ENCODE measurements around the gene S100A16. TPM values are rescaled to one million over a fixed set of nuclear protein-coding genes. Genes with fewer than 3 reads are reported as not detected.

S100A16 gene
- total RNA-seq, 3 donors from 2014 or later = 52.0 to 154 (median 102) TPM

- peak overlapping the region; percentile 96 to 97 for H3K27ac ChIP-seq
- intact Hi-C loops (cut with DNase I; ENCODE audit: low total_unique reads) = loop anchor here (10.0 kb wide), 1 partner anchor 54 kb away; no protein-coding TSS in a partner anchor
- H3K27me3 ChIP-seq = no peaks in the 10 kb centered on the region
- no peak for TF ChIP-seq POLR2A (IDR thresholded peaks at IDR 0.05)
- no peak for TF ChIP-seq POLR2AphosphoS5 (IDR thresholded peaks at IDR 0.05)
- TF ChIP-seq CTCF (IDR thresholded peaks at IDR 0.05) = no peak
- no peaks in the 10 kb centered on the region for H3K36me3 ChIP-seq
- no peak for DNase-seq (ENCODE audit: low spot score in 2 of 2)
- H3K4me1 ChIP-seq = peaks cover 0 to 3% of the 10 kb centered on the region in 2 donors
- peak overlapping the region in 2 of 3 donors; percentile 35 to 74 for H3K4me3 ChIP-seq
- no peaks in the 10 kb centered on the region for H3K9me3 ChIP-seq
Observed at GRCh38 chr1:153628638-153629342, 15.9 kb upstream of the S100A16 start.

GRCh38 chr1:153627715-153628626, 15.0 kb upstream of the S100A16 start, which contains the start of gene S100A1:
Gene S100A1, plus strand, starts transcription at chr1:153628434. Its CDS starts 2,088 bp downstream, at chr1:153630522.
- no peaks in the 10 kb centered on the region for H3K36me3 ChIP-seq
- peak; percentile 68 to 73 for DNase-seq (ENCODE audit: low spot score in 2 of 2)
- peak in 2 of 3 donors; percentile 12 to 43 for TF ChIP-seq CTCF (IDR thresholded peaks at IDR 0.05)
- no peak for TF ChIP-seq POLR2AphosphoS5 (IDR thresholded peaks at IDR 0.05)
- no peak for TF ChIP-seq POLR2A (IDR thresholded peaks at IDR 0.05)
- H3K4me1 ChIP-seq = peaks cover 0 to 3% of the 10 kb centered on the region in 2 donors
- H3K4me3 ChIP-seq = peak within 1 kb of the TSS; percentile 56 to 74 (median 61)
- intact Hi-C loops (cut with DNase I; ENCODE audit: low total_unique reads) = loop anchor here (10.0 kb wide), 1 partner anchor 53 kb away; no protein-coding TSS in a partner anchor
- peak within 1 kb of the TSS; percentile 96 to 97 for H3K27ac ChIP-seq
- no peaks in the 10 kb centered on the region for H3K27me3 ChIP-seq
- H3K9me3 ChIP-seq = no peaks in the 10 kb centered on the region

GRCh38 chr1:153626904-153627714, 14.2 kb upstream of the S100A16 start, which contains the start of gene S100A13:
Gene S100A13, minus strand, starts transcription at chr1:153627505. Its CDS starts 1,033 bp downstream, at chr1:153626472.
- DNase-seq (ENCODE audit: low spot score in 2 of 2) = peak; percentile 70 to 74
- H3K27me3 ChIP-seq = no peaks in the 10 kb centered on the region
- intact Hi-C loops (cut with DNase I; ENCODE audit: low total_unique reads) = loop anchor here (10.0 kb wide), 1 partner anchor 52 kb away; no protein-coding TSS in a partner anchor
- H3K9me3 ChIP-seq = no peaks in the 10 kb centered on the region
- TF ChIP-seq POLR2AphosphoS5 (IDR thresholded peaks at IDR 0.05) = peak; percentile 75 to 93 (median 78)
- TF ChIP-seq CTCF (IDR thresholded peaks at IDR 0.05) = peak in 1 of 3 donors; percentile 51
- peak; percentile 65 for TF ChIP-seq POLR2A (IDR thresholded peaks at IDR 0.05)
- peak within 1 kb of the TSS; percentile 96 to 97 for H3K27ac ChIP-seq
- H3K4me1 ChIP-seq = peaks cover 0 to 3% of the 10 kb centered on the region in 2 donors
- H3K36me3 ChIP-seq = no peaks in the 10 kb centered on the region
- H3K4me3 ChIP-seq = peak within 1 kb of the TSS; percentile 56 to 74 (median 61)

- no peak for DNase-seq (ENCODE audit: low spot score in 2 of 2)
- Histone ChIP-seq H3K4me1 (peaks cover 0 to 3% of the 10 kb centered on the region in 2 donors), H3K4me3 (peak overlapping the region; percentile 56 to 74 (median 61)), H3K9me3 (no peaks in the 10 kb centered on the region), H3K27me3 (no peaks in the 10 kb centered on the region), H3K36me3 (no peaks in the 10 kb centered on the region), H3K27ac (peak overlapping the region; percentile 96 to 97)
- intact Hi-C loops (cut with DNase I; ENCODE audit: low total_unique reads) = loop anchor here (10.0 kb wide), 1 partner anchor 52 kb away; no protein-coding TSS in a partner anchor
- no peak for TF ChIP-seq POLR2A (IDR thresholded peaks at IDR 0.05)
- no peak for TF ChIP-seq POLR2AphosphoS5 (IDR thresholded peaks at IDR 0.05)
- TF ChIP-seq CTCF (IDR thresholded peaks at IDR 0.05) = no peak
Observed at GRCh38 chr1:153626477-153626903, 13.6 kb upstream of the S100A16 start.
